Mesendoderm (in vitro differentiated cells): ENCODE results near the gene PIGQ.

Source experiments
- DNase-seq: peaks from one replicate; pipeline ENCODE4 v3.0.0; 2013
- H2AK5ac ChIP-seq: 2 replicates; pipeline ENCODE4 v1.6.1; 2013; ENCODE audit warnings: low read length, inconsistent platforms
- H2BK120ac ChIP-seq: 2 replicates; pipeline ENCODE4 v1.6.1; 2013; ENCODE audit warnings: low read depth, mild to moderate bottlenecking, low read length, moderate library complexity, mixed read lengths
- H2BK15ac ChIP-seq: replicated peaks from 2 replicates; pipeline ENCODE4 v1.6.1; 2013; ENCODE audit warnings: low read depth, mild to moderate bottlenecking, moderate library complexity
- H2BK5ac ChIP-seq: 2 replicates; pipeline ENCODE4 v1.6.1; 2013; ENCODE audit warnings: low read length, inconsistent platforms
- H3K18ac ChIP-seq: 2 replicates; pipeline ENCODE4 v1.6.1; 2013; ENCODE audit warnings: mild to moderate bottlenecking, low read length, mixed read lengths
- H3K23ac ChIP-seq: one replicate; pipeline ENCODE4 v1.6.1; 2013; ENCODE audit warnings: low read length
- H3K27ac ChIP-seq: 2 replicates; pipeline ENCODE4 v1.5.1; 2013; ENCODE audit warnings: low read depth, mild to moderate bottlenecking, inconsistent platforms, low read length, moderate library complexity
- H3K27me3 ChIP-seq: 2 replicates; pipeline ENCODE4 v1.6.1; 2013; ENCODE audit warnings: low read length, control low read depth, mild to moderate bottlenecking, inconsistent platforms; ENCODE audit not compliant: insufficient read depth, poor library complexity
- H3K36me3 ChIP-seq: 2 replicates; pipeline ENCODE4 v1.6.1; 2013; ENCODE audit warnings: low read length, inconsistent platforms; ENCODE audit not compliant: control insufficient read depth, insufficient read depth
- H3K4ac ChIP-seq: one replicate; pipeline ENCODE4 v1.6.1; 2013; ENCODE audit warnings: low read depth, mild to moderate bottlenecking, low read length, moderate library complexity
- H3K4me1 ChIP-seq: 2 replicates; pipeline ENCODE4 v1.6.1; 2013; ENCODE audit warnings: low read depth, low read length, inconsistent platforms; ENCODE audit not compliant: control insufficient read depth
- H3K4me2 ChIP-seq: 2 replicates; pipeline ENCODE4 v1.6.1; 2013; ENCODE audit warnings: low read length
- H3K4me3 ChIP-seq: 2 replicates; pipeline ENCODE4 v1.5.1; 2013; ENCODE audit warnings: mild to moderate bottlenecking, low read length
- H3K56ac ChIP-seq: one replicate; pipeline ENCODE4 v1.6.1; 2013; ENCODE audit warnings: low read length
- H3K79me1 ChIP-seq: 2 replicates; pipeline ENCODE4 v1.6.1; 2013; ENCODE audit warnings: low read length, inconsistent platforms
- H3K79me2 ChIP-seq: 2 replicates; pipeline ENCODE4 v1.6.1; 2013; ENCODE audit warnings: mild to moderate bottlenecking, low read length; ENCODE audit not compliant: control insufficient read depth, insufficient read depth
- H3K9ac ChIP-seq: 2 replicates; pipeline ENCODE4 v1.6.1; 2013; ENCODE audit warnings: low read length, inconsistent platforms
- H4K5ac ChIP-seq: one replicate; pipeline ENCODE4 v1.6.1; 2013; ENCODE audit warnings: low read length
- H4K8ac ChIP-seq: one replicate; pipeline ENCODE4 v1.6.1; 2013; ENCODE audit warnings: low read depth, mild to moderate bottlenecking, control low read depth, low read length, moderate library complexity
- WGBS: extraction: QIAGEN DNeasy Blood & Tissue Kit; methylation state at CpG from one replicate; pipeline ENCODE4 v1.1.7; 2013; ENCODE audit warnings: low lambda C conversion rate, missing lambda C conversion rate; ENCODE audit not compliant: insufficient coverage; ENCODE audit errors: extremely low coverage; 5-methylcytosine and 5-hydroxymethylcytosine counted together

Gene PIGQ

GRCh38 chr16:617855-618254, 48.1 kb downstream of the PIGQ start:
- Histone ChIP-seq H3K4me3 (no peak overlapping the region), H3K9ac (no peak overlapping the region), H2BK5ac (no peak overlapping the region), H3K27ac (no peak overlapping the region), H3K4me1 (no peaks in the 10 kb centered on the region), H3K79me2 (no peaks in the 10 kb centered on the region), H2BK15ac (no peak overlapping the region), H3K4ac (no peak overlapping the region), H2AK5ac (no peak overlapping the region), H3K56ac (no peak overlapping the region), H3K36me3 (no peaks in the 10 kb centered on the region), H4K5ac (no peak overlapping the region), H3K18ac (no peak overlapping the region), H3K4me2 (no peak overlapping the region), H3K79me1 (peaks cover 2% of the 10 kb centered on the region), H3K27me3 (no peaks in the 10 kb centered on the region), H4K8ac (no peak overlapping the region), H3K23ac (no peak overlapping the region), H2BK120ac (no peak overlapping the region)
- DNase-seq, result no peak
- WGBS, result no CpG with 5 or more reads among the region's 16 CpGs

GRCh38 chr16:619476-620100, 49.8 kb downstream of the PIGQ start:
- no peak overlapping the region for H3K18ac ChIP-seq
- no peak overlapping the region for H2BK15ac ChIP-seq
- no peaks in the 10 kb centered on the region for H3K27me3 ChIP-seq
- no peaks in the 10 kb centered on the region for H3K36me3 ChIP-seq
- peaks cover 2% of the 10 kb centered on the region for H3K79me1 ChIP-seq
- no peak overlapping the region for H3K23ac ChIP-seq
- H3K79me2 ChIP-seq, result no peaks in the 10 kb centered on the region
- no CpG with 5 or more reads among the region's 20 CpGs for WGBS
- no peaks in the 10 kb centered on the region for H3K4me1 ChIP-seq
- no peak overlapping the region for H2BK120ac ChIP-seq
- no peak overlapping the region for H2BK5ac ChIP-seq
- no peak overlapping the region for H3K4me2 ChIP-seq
- no peak overlapping the region for H3K27ac ChIP-seq
- H3K9ac ChIP-seq, result no peak overlapping the region
- H3K56ac ChIP-seq, result no peak overlapping the region
- no peak overlapping the region for H3K4me3 ChIP-seq
- no peak overlapping the region for H2AK5ac ChIP-seq
- DNase-seq, result no peak
- no peak overlapping the region for H4K5ac ChIP-seq
- H3K4ac ChIP-seq, result no peak overlapping the region
- no peak overlapping the region for H4K8ac ChIP-seq

GRCh38 chr16:620700-621525, 51.1 kb downstream of the PIGQ start:
- H3K56ac ChIP-seq, result no peak overlapping the region
- WGBS, result no CpG with 5 or more reads among the region's 41 CpGs

GRCh38 chr16:621526-622105, 51.8 kb downstream of the PIGQ start:
- no CpG with 5 or more reads among the region's 21 CpGs for WGBS
- Histone ChIP-seq H3K4me2 (no peak overlapping the region), H3K23ac (no peak overlapping the region), H2BK120ac (no peak overlapping the region), H3K27ac (no peak overlapping the region), H4K5ac (no peak overlapping the region), H4K8ac (no peak overlapping the region), H2BK5ac (no peak overlapping the region), H3K56ac (peak overlapping the region; percentile 2), H2BK15ac (no peak overlapping the region), H2AK5ac (no peak overlapping the region), H3K9ac (no peak overlapping the region), H3K79me2 (no peaks in the 10 kb centered on the region), H3K27me3 (no peaks in the 10 kb centered on the region), H3K4me3 (no peak overlapping the region), H3K18ac (no peak overlapping the region), H3K4ac (no peak overlapping the region), H3K79me1 (no peaks in the 10 kb centered on the region), H3K36me3 (no peaks in the 10 kb centered on the region), H3K4me1 (no peaks in the 10 kb centered on the region)
- no peak for DNase-seq

More at GRCh38 chr16:620700-621525, 51.1 kb downstream of the PIGQ start:
- Histone ChIP-seq H2BK5ac (no peak overlapping the region), H2BK15ac (no peak overlapping the region), H3K27me3 (no peaks in the 10 kb centered on the region), H3K4ac (no peak overlapping the region), H2BK120ac (no peak overlapping the region), H4K8ac (no peak overlapping the region), H2AK5ac (no peak overlapping the region), H3K79me1 (no peaks in the 10 kb centered on the region), H4K5ac (no peak overlapping the region), H3K23ac (no peak overlapping the region), H3K27ac (no peak overlapping the region), H3K9ac (no peak overlapping the region), H3K36me3 (no peaks in the 10 kb centered on the region), H3K79me2 (no peaks in the 10 kb centered on the region), H3K4me2 (no peak overlapping the region), H3K18ac (no peak overlapping the region), H3K4me1 (no peaks in the 10 kb centered on the region), H3K4me3 (no peak overlapping the region)
- DNase-seq, result no peak

GRCh38 chr16:622920-623280, 53.1 kb downstream of the PIGQ start:
- WGBS, result no CpG with 5 or more reads among the region's 17 CpGs
- H3K36me3 ChIP-seq, result no peaks in the 10 kb centered on the region
- no peak overlapping the region for H2BK5ac ChIP-seq
- H3K4ac ChIP-seq, result no peak overlapping the region
- H3K4me3 ChIP-seq, result no peak overlapping the region
- no peak overlapping the region for H3K18ac ChIP-seq
- H4K8ac ChIP-seq, result no peak overlapping the region
- no peak for DNase-seq
- no peak overlapping the region for H3K9ac ChIP-seq
- H2AK5ac ChIP-seq, result no peak overlapping the region
- no peaks in the 10 kb centered on the region for H3K4me1 ChIP-seq
- no peak overlapping the region for H3K27ac ChIP-seq
- no peaks in the 10 kb centered on the region for H3K79me2 ChIP-seq
- H3K4me2 ChIP-seq, result no peak overlapping the region
- H4K5ac ChIP-seq, result no peak overlapping the region
- H2BK120ac ChIP-seq, result no peak overlapping the region
- no peak overlapping the region for H2BK15ac ChIP-seq
- H3K27me3 ChIP-seq, result no peaks in the 10 kb centered on the region
- no peak overlapping the region for H3K23ac ChIP-seq
- no peaks in the 10 kb centered on the region for H3K79me1 ChIP-seq
- no peak overlapping the region for H3K56ac ChIP-seq
